HCT116 (cell line): ENCODE data around the gene RAPGEF2. TPM values are rescaled to one million over a fixed set of nuclear protein-coding genes. Genes with fewer than 3 reads are reported as not detected.

Experiments
- ATAC-seq: fragments of 200-7000 bp; cut with Tn5 transposase; 2 replicates; pipeline ENCODE4 v1.9.1; 2020; ENCODE audit warnings: mild to moderate bottlenecking, moderate library complexity
- BruUV-seq: library from RNA; stranded (reverse); fragments of 400-500 nt; replicated peaks from 2 replicates; lab custom pipeline; 2021; lab: Mats Ljungman, UMichigan
- CTCF ChIA-PET: fragments of 300-600 bp; sonication (Branson Sonifier 250); formaldehyde crosslinking; loops from one replicate; lab custom pipeline; 2021; ENCODE audit warnings: antibody characterized with exemption; lab: Charles Lee
- POLR2A ChIA-PET: fragments of 300-600, 350-600 bp; sonication (Branson Sonifier 250); formaldehyde crosslinking; loops from one replicate; lab custom pipeline; 2021; ENCODE audit warnings: antibody characterized with exemption; lab: Charles Lee
- RAD21 ChIA-PET, 2 experiments: fragments of 300-600 bp; sonication (Branson Sonifier 250); formaldehyde crosslinking; loops; one replicate each; lab custom pipeline; 2023; ENCODE audit warnings: low total read pairs in 2 of 2; ENCODE audit not compliant: uncharacterized antibody in 2 of 2, unreplicated experiment in 2 of 2, low non-redundant PET in 1 of 2; lab: Charles Lee
- DNase-seq: peaks from one replicate; pipeline ENCODE4 v3.0.0-alpha.2; 2010; ENCODE audit warnings: low read depth, low spot score
- H2AFZ ChIP-seq: fragments of 200-600 bp; shearing (Covaris generic), sonication (generic); 2 replicates; pipeline ENCODE4 v1.6.1; 2017; ENCODE audit warnings: low read depth, mixed run types, mixed read lengths, antibody characterized with exemption, low read length; ENCODE audit not compliant: poor library complexity, severe bottlenecking
- H3K27ac ChIP-seq: 2 replicates; pipeline ENCODE4 v1.5.1; 2012; ENCODE audit warnings: low read depth, low read length
- H3K27me3 ChIP-seq: fragments of 200-600 bp; sonication (generic); 2 replicates; pipeline ENCODE4 v1.6.1; 2016; ENCODE audit warnings: mixed run types, low read length, mixed read lengths; ENCODE audit not compliant: insufficient read depth
- H3K36me3 ChIP-seq, 2 experiments: fragments of 200-500 bp in 1 of 2; fragments of 200-600 bp in 1 of 2; sonication (Bioruptor generic) in 1 of 2; sonication (generic) in 1 of 2; 2 replicates each; pipeline versions ENCODE4 v1.5.1 to v1.6.1; 2014 to 2016; ENCODE audit warnings: low read length in 2 of 2, inconsistent platforms in 1 of 2, mixed read lengths in 1 of 2, mixed run types in 1 of 2; ENCODE audit not compliant: insufficient read depth in 2 of 2, control insufficient read depth in 1 of 2
- H3K4me1 ChIP-seq, 2 experiments: fragments of 200-600 bp in 1 of 2; sonication (generic) in 1 of 2; 2 replicates each; pipeline versions ENCODE4 v1.5.1 to v1.6.1; 2012 to 2017; ENCODE audit warnings: low read length in 2 of 2, inconsistent platforms in 1 of 2, mild to moderate bottlenecking in 1 of 2, mixed read lengths in 1 of 2, mixed run types in 1 of 2, moderate library complexity in 1 of 2; ENCODE audit not compliant: insufficient read depth in 2 of 2, control insufficient read depth in 1 of 2
- H3K4me2 ChIP-seq: fragments of 200-600 bp; sonication (generic); 2 replicates; pipeline ENCODE4 v1.6.1; 2017; ENCODE audit warnings: mixed run types, low read length, mixed read lengths
- H3K4me3 ChIP-seq, 2 experiments: fragments of 200-600 bp in 1 of 2; sonication (generic) in 1 of 2; replicated peaks in 1 of 2; 2 replicates each; pipeline ENCODE4 v1.5.1; 2011 to 2016; ENCODE audit warnings: low read length in 2 of 2, control low read depth in 1 of 2, low read depth in 1 of 2, mild to moderate bottlenecking in 1 of 2, mixed read lengths in 1 of 2, mixed run types in 1 of 2
- H3K79me2 ChIP-seq: fragments of 200-600 bp; sonication (generic); 2 replicates; pipeline ENCODE4 v1.6.1; 2017; ENCODE audit warnings: mild to moderate bottlenecking, mixed run types, low read length, moderate library complexity, mixed read lengths; ENCODE audit not compliant: insufficient read depth
- H3K9ac ChIP-seq: fragments of 200-600 bp; sonication (generic); 2 replicates; pipeline ENCODE4 v1.6.1; 2016; ENCODE audit warnings: low read length, mixed read lengths
- H3K9me2 ChIP-seq: fragments of 200-600 bp; sonication (generic), shearing (Covaris generic); 2 replicates; pipeline ENCODE4 v1.6.1; 2017; ENCODE audit warnings: mixed run types, mild to moderate bottlenecking, moderate library complexity; ENCODE audit not compliant: insufficient read depth
- H3K9me3 ChIP-seq, 2 experiments: fragments of 200-500 bp in 1 of 2; fragments of 200-600 bp in 1 of 2; sonication (Bioruptor generic) in 1 of 2; sonication (generic) in 1 of 2; 2 replicates each; pipeline ENCODE4 v1.6.1; 2014 to 2017; ENCODE audit warnings: low read length in 2 of 2, mixed read lengths in 2 of 2, inconsistent platforms in 1 of 2, low read depth in 1 of 2, mild to moderate bottlenecking in 1 of 2, mixed run types in 1 of 2, moderate library complexity in 1 of 2; ENCODE audit not compliant: control insufficient read depth in 1 of 2, insufficient read depth in 1 of 2
- H4K20me1 ChIP-seq: fragments of 200-600 bp; sonication (generic), shearing (Covaris generic); 2 replicates; pipeline ENCODE4 v1.6.1; 2017; ENCODE audit warnings: mixed run types, mild to moderate bottlenecking, moderate library complexity; ENCODE audit not compliant: insufficient read depth
- CEBPB ChIP-seq: IDR thresholded peaks from 2 replicates; pipeline ENCODE4 v1.6.1; 2012; ENCODE audit warnings: low read depth
- CTCF ChIP-seq, 3 experiments: fragments of 200-600 bp in 1 of 3; sonication (generic) in 1 of 3; IDR thresholded peaks in 2 of 3; conservative IDR thresholded peaks in 1 of 3; 2 replicates each; pipeline ENCODE4 v1.5.1; 2012 to 2017; ENCODE audit warnings: low read depth in 2 of 3, low read length in 2 of 3, antibody characterized with exemption in 1 of 3, borderline replicate concordance in 1 of 3, control low read depth in 1 of 3, mild to moderate bottlenecking in 1 of 3, mixed read lengths in 1 of 3, mixed run types in 1 of 3, moderate library complexity in 1 of 3; ENCODE audit not compliant: insufficient read depth in 1 of 3
- EZH2phosphoT487 ChIP-seq: fragments of 200-600 bp; IDR thresholded peaks from 2 replicates; pipeline ENCODE4 v1.6.1; 2018; ENCODE audit warnings: antibody characterized with exemption, borderline replicate concordance
- FOSL1 ChIP-seq: IDR thresholded peaks from 2 replicates; pipeline ENCODE4 v1.6.1; 2012; ENCODE audit warnings: low read depth
- JUND ChIP-seq: IDR thresholded peaks from 2 replicates; pipeline ENCODE4 v1.6.1; 2012
- POLR2A ChIP-seq: IDR thresholded peaks from 2 replicates; pipeline ENCODE4 v1.7.0; 2011; ENCODE audit warnings: borderline replicate concordance; ENCODE audit not compliant: insufficient read depth, insufficient read length; ENCODE audit errors: extremely low read depth
- POLR2AphosphoS5 ChIP-seq: IDR thresholded peaks from 2 replicates; pipeline ENCODE4 v1.6.1; 2011; ENCODE audit warnings: mild to moderate bottlenecking, low read depth, low read length, moderate library complexity
- RAD21 ChIP-seq: IDR thresholded peaks from 2 replicates; pipeline ENCODE4 v1.6.1; 2012; ENCODE audit warnings: low read depth, mild to moderate bottlenecking
- SRF ChIP-seq: IDR thresholded peaks from 2 replicates; pipeline ENCODE4 v1.6.1; 2012; ENCODE audit warnings: low read depth
- TCF7L2 ChIP-seq: IDR thresholded peaks from 2 replicates; pipeline ENCODE4 v1.7.0; 2011; ENCODE audit warnings: borderline replicate concordance, inconsistent platforms; ENCODE audit not compliant: insufficient read depth, insufficient read length; ENCODE audit errors: extremely low read depth
- intact Hi-C: fragments of 100-400 bp; cut with micrococcal nuclease; formaldehyde crosslinking; loops from 2 replicates; pipeline ENCODE4 v1.10.0; 2022
- total RNA-seq: library from RNA; stranded (reverse); gene quantifications from one replicate; pipeline ENCODE4 v1.2.1, GENCODE V29; 2021; ENCODE audit not compliant: unreplicated experiment

The RAPGEF2 gene
- total RNA-seq, 1 experiment from 2014 or later = 21.2 TPM

DNA sequence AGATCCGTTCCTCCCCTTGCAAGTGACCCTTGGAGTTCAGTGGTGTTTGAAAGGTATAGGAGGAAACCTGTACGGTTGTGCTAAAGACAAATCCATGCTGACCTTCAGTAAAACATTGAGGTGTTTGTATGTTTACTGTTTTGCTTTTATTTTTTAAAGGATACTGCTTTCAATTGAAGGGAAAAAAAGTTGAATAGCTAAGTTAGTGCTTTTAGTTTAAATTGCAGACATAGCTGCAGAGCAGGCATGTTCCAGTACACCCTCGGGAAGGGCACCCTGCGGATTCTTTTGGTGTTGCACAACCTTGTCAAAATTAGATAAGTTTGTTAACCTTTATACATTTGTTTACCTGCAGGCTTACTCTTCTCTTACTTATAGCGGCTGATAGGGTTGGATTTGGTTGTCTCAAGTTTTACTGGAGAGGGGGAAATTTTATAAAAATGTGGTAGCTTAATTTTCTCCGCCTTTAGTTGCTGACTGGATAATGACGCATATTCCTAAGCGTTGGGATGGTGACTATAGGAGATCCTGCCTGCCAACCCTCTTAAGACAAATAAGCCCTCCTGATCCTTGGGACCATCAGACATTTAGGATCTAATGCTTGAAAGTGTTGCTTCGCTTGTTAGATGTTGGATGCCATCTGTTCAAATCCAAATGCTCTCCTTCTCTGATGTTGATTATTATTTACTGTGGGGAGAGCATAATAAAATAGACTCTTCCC is 2.0 kb downstream of the RAPGEF2 start:
- Histone ChIP-seq H3K79me2 (peaks cover 57% of the 10 kb centered on the region), H3K9ac (peak overlapping the region; percentile 65), H3K9me2 (no peaks in the 10 kb centered on the region), H2AFZ (no peak overlapping the region), H4K20me1 (no peaks in the 10 kb centered on the region), H3K4me2 (peak overlapping the region; percentile 92), H3K4me1 (peaks cover 4 to 17% of the 10 kb centered on the region in 2 experiments; a peak in 3 of 4 replicates), H3K27ac (0 out of 2 replicates have a peak overlapping the region, but pooled peaks have one; percentile 30), H3K36me3 (no peaks in the 10 kb centered on the region), H3K9me3 (no peaks in the 10 kb centered on the region), H3K27me3 (no peaks in the 10 kb centered on the region), H3K4me3 (peak overlapping the region; percentile 72 to 82)
- POLR2A ChIA-PET = interaction anchor here (1.0 kb wide), 1 partner anchor 106 kb away, joined by 3 read pairs; no protein-coding TSS in a partner anchor
- BruUV-seq = no TSS peak
- ATAC-seq = no peak
- TF ChIP-seq CEBPB = 0 out of 2 replicates have a peak, but pooled peaks have one; percentile 21
- TF ChIP-seq RAD21 = no peak
- DNase-seq = no peak
- RAD21 ChIA-PET = no interaction called here
- CTCF ChIA-PET = interaction anchor here (1.2 kb wide), 1 partner anchor 248 kb away, joined by 4 read pairs; no protein-coding TSS in a partner anchor
- intact Hi-C loops = loop anchor here (5.0 kb wide), 2 partner anchors 72 to 98 kb away; no protein-coding TSS in a partner anchor

GRCh38 chr4:159105761-159106243 is 2.9 kb downstream of the RAPGEF2 start:
- Histone ChIP-seq H3K27me3 (no peaks in the 10 kb centered on the region), H3K4me2 (0 out of 2 replicates have a peak overlapping the region, but pooled peaks have one; percentile 92), H4K20me1 (no peaks in the 10 kb centered on the region), H3K9me2 (no peaks in the 10 kb centered on the region), H3K9me3 (no peaks in the 10 kb centered on the region), H3K27ac (no peak overlapping the region), H3K36me3 (no peaks in the 10 kb centered on the region), H3K9ac (no peak overlapping the region), H3K4me1 (peaks cover 4 to 17% of the 10 kb centered on the region in 2 experiments; a peak in 3 of 4 replicates)
- ChIA-PET POLR2A (no interaction called here), RAD21 (no interaction called here), CTCF (interaction anchor here (1.2 kb wide), 1 partner anchor 249 kb away, joined by 4 read pairs; no protein-coding TSS in a partner anchor)
- ATAC-seq = no peak
- DNase-seq = no peak
- TSS peak; percentile 35 for BruUV-seq
- TF ChIP-seq JUND (no peak), POLR2A (no peak), EZH2phosphoT487 (no peak), POLR2AphosphoS5 (no peak), SRF (no peak), FOSL1 (no peak), TCF7L2 (no peak), CTCF (IDR thresholded peaks at IDR 0.05 in 2 of 3, conservative IDR thresholded peaks at IDR 0.05 in 1 of 3; ENCODE audit: borderline replicate concordance in 1 of 3, insufficient read depth in 1 of 3, low read depth in 2 of 3, low read length in 2 of 3) (no peak)
- TF ChIP-seq, all 23 proteins: peak for 0
- H3K4me3 ChIP-seq = no peak overlapping the region
- intact Hi-C loops = no loop called here
- no peak overlapping the region for H2AFZ ChIP-seq
- H3K79me2 ChIP-seq = peaks cover 61% of the 10 kb centered on the region
